ENCODE measurements around the gene SLC25A41.

Gene SLC25A41

DNA sequence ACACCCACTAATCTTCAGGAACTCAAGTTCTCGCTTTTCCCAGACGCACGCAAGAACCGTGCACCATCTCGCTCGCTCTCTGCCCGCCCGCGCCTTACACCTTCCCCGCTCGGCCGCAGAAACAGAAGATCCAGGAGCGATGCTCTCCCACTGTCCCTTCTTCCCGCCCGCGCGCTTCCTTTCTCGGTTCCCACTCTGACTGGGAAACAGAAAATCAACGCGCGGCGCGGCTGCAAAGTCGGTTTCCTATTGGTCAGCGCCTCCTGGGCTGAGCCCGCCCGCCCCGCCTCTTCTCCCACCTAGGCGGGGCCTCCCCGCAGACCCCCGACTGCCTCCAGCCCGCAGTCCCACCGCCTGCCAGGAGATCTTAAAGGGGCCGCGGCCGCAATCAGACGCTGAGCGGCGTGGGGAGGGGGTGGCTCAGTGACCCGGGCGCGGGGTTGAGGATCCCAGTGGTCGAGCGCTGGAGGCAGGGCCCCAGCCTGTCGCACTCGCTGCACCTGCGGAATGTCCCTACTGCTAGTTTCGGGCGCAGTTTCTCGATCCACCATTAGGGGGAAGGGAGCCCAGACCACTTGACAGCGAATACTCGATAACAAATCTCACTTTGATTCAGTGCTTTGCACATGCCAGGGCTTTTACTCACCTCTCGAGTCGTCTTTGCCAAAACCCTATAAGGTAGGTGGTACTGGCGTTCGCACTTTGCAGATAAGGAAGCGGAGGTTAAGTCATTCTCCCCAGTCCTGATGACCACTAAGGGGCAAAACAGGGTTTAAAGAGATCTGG, 26.7 kb upstream of the SLC25A41 start:
- peak; percentile 99 for DNase-seq (ENCODE audit: low spot score)

- DNase-seq (ENCODE audit: low spot score): peak; percentile 84
Measured at GRCh38 chr19:6459262-6460098, 25.9 kb upstream of the SLC25A41 start, which contains the start of gene SLC25A23. Gene SLC25A23, minus strand, starts transcription at chr19:6459792. Its CDS starts 164 bp downstream, at chr19:6459628.

DNA sequence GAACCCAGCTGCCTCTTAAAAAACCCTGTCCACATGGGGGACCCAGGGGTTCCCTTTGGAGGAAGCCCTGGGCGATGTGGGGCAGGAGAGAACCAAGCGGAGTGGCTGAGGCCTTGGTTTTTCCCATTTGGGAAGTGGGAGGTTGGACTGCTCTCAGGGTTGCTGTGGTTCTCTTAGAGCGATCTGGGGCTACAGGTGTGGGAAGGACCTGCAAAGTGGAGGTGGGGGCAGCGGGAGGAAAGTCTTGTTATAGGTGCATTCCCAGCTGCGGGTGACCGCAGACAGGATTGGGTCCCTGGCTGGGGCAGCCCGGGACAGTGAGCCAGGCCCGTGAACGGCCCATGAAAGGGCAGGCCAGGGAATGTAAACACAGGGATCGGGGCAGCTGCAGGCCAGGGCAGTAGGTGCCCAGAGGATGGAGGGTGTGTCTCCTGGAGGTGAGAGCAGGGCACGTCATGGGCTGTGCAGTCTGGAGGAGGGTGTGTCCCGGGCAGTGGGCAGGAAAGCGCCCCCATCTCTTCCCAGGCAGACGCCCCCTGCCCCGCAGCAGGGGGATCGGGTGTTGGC, 25.2 kb upstream of the SLC25A41 start:
- no peak for DNase-seq (ENCODE audit: low spot score)

GRCh38 chr19:6457958-6458694, 24.6 kb upstream of the SLC25A41 start:
- no peak for DNase-seq (ENCODE audit: low spot score)

- DNase-seq (ENCODE audit: low spot score): no peak
Measured at GRCh38 chr19:6455924-6456323, 22.4 kb upstream of the SLC25A41 start.

DNA sequence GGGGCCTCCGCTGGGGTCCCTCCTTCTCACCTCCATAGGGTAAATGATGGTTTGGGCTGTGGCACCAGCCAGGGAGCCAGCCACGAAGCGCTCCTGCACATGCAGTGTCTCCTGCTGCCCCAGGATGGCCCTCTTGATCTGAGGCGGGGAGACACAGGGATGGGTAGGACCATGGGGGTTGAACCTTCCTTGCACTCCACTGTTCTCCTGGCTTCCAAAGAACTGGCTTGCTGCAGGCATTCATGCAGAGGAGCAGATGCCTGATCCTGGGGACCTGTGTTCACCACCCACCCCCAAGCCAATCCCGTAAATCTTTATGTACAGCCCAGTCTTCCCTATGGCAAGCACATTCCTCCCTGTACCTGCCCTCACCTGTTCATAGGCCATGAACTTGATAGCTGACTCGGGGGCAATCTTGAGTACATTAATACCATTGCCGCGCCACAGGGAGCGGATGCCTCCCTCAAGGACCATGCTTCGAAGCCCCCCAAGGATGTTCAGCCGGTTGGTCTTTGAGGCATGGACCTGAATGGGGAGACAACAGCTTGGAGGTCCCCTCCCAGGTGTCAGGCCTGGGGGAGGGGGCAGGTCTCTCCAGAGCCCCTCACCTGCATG, 20.5 kb upstream of the SLC25A41 start:
- DNase-seq (ENCODE audit: low spot score): no peak

- no peak for DNase-seq (ENCODE audit: low spot score)
Measured at GRCh38 chr19:6452899-6453298, 19.3 kb upstream of the SLC25A41 start.

DNA sequence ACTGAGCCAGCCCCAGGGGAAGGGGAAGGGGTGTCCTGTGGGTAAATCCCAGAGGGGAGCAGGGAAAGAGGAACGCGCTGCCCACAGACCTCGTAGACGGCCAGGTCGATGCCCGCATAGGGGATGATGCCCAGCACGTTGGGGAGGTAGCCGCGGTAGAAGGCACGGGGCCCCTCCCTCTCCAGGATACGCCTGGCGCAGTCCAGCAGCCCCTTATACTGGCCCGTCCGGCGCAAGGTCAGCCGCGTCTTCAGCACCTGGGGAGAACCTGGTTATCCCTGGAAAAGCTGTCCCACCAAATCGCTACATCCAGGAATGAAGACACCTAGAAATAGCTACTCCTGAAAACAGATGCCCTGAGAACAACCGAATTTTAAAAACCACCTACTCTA, 18.7 kb upstream of the SLC25A41 start:
- no peak for DNase-seq (ENCODE audit: low spot score)

DNA sequence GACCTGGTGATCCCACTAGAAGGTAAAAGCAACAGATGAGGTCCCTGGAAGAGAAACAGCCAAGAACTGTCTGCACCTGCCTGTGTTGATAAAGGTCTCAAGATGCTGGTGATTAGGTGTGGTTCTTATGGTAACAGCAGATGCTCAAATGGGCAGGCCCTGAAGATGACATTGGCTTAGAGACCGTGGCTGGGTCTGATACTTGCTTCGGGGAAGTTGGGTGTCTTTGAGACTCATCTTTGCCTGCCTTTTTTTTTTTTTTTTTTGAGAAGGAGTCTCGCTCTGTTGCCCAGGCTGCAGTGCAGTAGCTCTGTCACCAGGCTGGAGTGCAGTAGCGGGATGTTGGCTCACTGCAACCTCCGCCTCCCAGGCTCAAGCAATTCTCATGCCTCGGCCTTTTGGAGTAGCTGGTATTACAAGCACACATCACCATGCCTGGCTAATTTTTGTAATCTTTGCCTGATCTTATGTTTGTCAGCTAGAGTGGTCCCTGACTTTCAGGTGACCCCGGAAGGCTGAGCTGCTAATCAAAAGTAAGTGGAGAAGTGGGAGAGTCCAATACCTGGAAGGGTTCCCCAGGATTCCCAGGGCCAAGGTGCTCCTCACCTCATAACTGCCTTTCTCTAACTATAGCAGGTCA, 18.1 kb upstream of the SLC25A41 start:
- DNase-seq (ENCODE audit: low spot score): no peak

- no peak for DNase-seq (ENCODE audit: low spot score)
Measured at GRCh38 chr19:6450166-6450565, 16.6 kb upstream of the SLC25A41 start.

GRCh38 chr19:6448045-6448444, 14.5 kb upstream of the SLC25A41 start:
- DNase-seq (ENCODE audit: low spot score): no peak

DNA sequence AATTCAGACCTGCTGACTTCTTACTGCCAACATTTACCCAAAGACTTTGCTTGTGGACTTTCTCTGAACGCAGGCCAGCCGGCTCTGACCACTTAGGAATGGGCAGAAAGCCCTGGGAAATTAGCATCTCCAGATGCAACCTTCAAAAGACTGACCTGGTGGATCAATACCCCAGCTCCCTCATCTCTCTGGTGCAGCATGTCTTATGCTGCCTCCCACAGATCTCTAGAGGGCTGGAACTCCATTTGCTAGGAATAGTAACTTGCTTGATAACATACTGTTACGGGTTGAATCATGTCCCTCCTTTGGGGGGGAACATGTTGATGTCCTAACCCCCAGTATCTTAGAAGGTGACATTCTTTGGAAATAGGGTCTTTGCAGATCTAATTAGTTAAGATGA, 12.9 kb upstream of the SLC25A41 start:
- DNase-seq (ENCODE audit: low spot score): no peak

DNA sequence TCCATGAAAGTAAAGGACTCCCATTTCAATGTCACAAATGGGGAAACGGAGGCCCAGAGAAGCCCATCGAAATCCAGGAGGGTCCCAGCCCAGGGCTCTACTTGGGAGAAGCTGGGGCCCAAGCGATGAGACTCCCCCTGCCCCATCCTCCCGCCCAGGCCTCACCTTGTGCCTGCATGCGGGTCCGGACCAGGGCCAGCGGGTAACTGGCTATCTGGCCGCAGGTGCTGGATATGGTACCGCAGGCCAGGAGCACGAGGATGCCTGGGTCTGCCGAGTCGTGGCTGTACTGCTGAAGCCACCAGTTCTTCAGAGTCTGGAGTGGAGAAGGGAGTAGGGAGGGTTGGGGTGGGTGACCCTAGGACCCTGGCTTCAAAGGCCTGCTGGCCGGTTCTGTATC, 10.4 kb upstream of the SLC25A41 start:
- DNase-seq (ENCODE audit: low spot score): no peak

- DNase-seq (ENCODE audit: low spot score): no peak
Measured at GRCh38 chr19:6442087-6442688, 8.6 kb upstream of the SLC25A41 start.

DNA sequence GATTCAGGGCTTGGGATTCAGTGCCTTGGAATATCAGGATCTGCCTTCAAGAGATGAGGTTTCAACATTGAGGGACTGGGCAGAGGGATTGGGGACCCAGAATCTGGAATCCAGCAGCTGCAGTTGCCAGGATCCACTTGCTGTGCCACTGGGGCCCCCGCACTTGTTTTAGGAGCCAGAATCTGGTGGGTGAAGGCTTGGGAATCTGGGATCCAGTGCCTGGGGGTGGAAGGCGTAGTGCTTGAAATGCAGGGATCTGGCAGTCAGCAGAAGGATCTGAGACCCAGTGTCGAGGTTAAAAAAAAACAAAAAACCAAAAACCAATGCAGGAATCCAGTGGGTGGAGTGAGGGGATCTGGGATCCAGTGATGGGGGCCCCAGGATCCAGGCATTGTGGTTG, 7.3 kb upstream of the SLC25A41 start:
- DNase-seq (ENCODE audit: low spot score): no peak

GRCh38 chr19:6439743-6440142, 6.2 kb upstream of the SLC25A41 start:
- no peak for DNase-seq (ENCODE audit: low spot score)

DNA sequence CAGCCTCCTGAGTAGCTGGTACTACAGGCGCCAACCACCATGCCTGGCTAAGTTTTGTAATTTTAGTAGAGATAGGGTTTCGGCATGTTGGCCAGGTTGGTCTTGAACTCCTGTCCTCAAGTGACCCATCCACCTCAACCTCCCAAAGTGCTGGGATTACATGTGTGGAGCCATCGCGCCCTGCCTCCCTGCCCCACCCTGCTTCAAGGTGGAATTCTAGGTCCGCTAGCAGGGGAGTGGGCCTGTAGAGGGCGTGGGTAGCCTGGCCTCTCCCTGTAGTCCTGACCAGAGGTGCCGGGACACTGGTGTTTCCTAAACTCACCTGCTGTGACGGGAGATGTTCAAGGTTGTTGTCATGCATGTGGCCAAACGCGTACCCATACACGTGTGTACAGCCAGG, 398 bp downstream of the SLC25A41 start:
- no peak for DNase-seq (ENCODE audit: low spot score)

GRCh38 chr19:6431891-6432290, 1.7 kb downstream of the SLC25A41 start:
- no peak for DNase-seq (ENCODE audit: low spot score)

- no peak for DNase-seq (ENCODE audit: low spot score)
Measured at GRCh38 chr19:6429419-6430221, 3.9 kb downstream of the SLC25A41 start.
